HCT116 (cell line): Measurements from ENCODE around the gene CACNA2D3. TPM values are rescaled to one million over a fixed set of nuclear protein-coding genes. Genes with fewer than 3 reads are reported as not detected.

ENCODE experiments used
- ATAC-seq: fragments of 200-7000 bp; cut with Tn5 transposase; 2 replicates; pipeline ENCODE4 v1.9.1; 2020; ENCODE audit warnings: mild to moderate bottlenecking, moderate library complexity
- BruUV-seq: library from RNA; stranded (reverse); fragments of 400-500 nt; replicated peaks from 2 replicates; lab custom pipeline; 2021; lab: Mats Ljungman, UMichigan
- CTCF ChIA-PET: fragments of 300-600 bp; sonication (Branson Sonifier 250); formaldehyde crosslinking; loops from one replicate; lab custom pipeline; 2021; ENCODE audit warnings: antibody characterized with exemption; lab: Charles Lee
- POLR2A ChIA-PET: fragments of 300-600, 350-600 bp; sonication (Branson Sonifier 250); formaldehyde crosslinking; loops from one replicate; lab custom pipeline; 2021; ENCODE audit warnings: antibody characterized with exemption; lab: Charles Lee
- RAD21 ChIA-PET, 2 experiments: fragments of 300-600 bp; sonication (Branson Sonifier 250); formaldehyde crosslinking; loops; one replicate each; lab custom pipeline; 2023; ENCODE audit warnings: low total read pairs in 2 of 2; ENCODE audit not compliant: uncharacterized antibody in 2 of 2, unreplicated experiment in 2 of 2, low non-redundant PET in 1 of 2; lab: Charles Lee
- DNase-seq: peaks from one replicate; pipeline ENCODE4 v3.0.0-alpha.2; 2010; ENCODE audit warnings: low read depth, low spot score
- H2AFZ ChIP-seq: fragments of 200-600 bp; shearing (Covaris generic), sonication (generic); 2 replicates; pipeline ENCODE4 v1.6.1; 2017; ENCODE audit warnings: low read depth, mixed run types, mixed read lengths, antibody characterized with exemption, low read length; ENCODE audit not compliant: poor library complexity, severe bottlenecking
- H3K27ac ChIP-seq: 2 replicates; pipeline ENCODE4 v1.5.1; 2012; ENCODE audit warnings: low read depth, low read length
- H3K27me3 ChIP-seq: fragments of 200-600 bp; sonication (generic); 2 replicates; pipeline ENCODE4 v1.6.1; 2016; ENCODE audit warnings: mixed run types, low read length, mixed read lengths; ENCODE audit not compliant: insufficient read depth
- H3K36me3 ChIP-seq, 2 experiments: fragments of 200-500 bp in 1 of 2; fragments of 200-600 bp in 1 of 2; sonication (Bioruptor generic) in 1 of 2; sonication (generic) in 1 of 2; 2 replicates each; pipeline versions ENCODE4 v1.5.1 to v1.6.1; 2014 to 2016; ENCODE audit warnings: low read length in 2 of 2, inconsistent platforms in 1 of 2, mixed read lengths in 1 of 2, mixed run types in 1 of 2; ENCODE audit not compliant: insufficient read depth in 2 of 2, control insufficient read depth in 1 of 2
- H3K4me1 ChIP-seq, 2 experiments: fragments of 200-600 bp in 1 of 2; sonication (generic) in 1 of 2; 2 replicates each; pipeline versions ENCODE4 v1.5.1 to v1.6.1; 2012 to 2017; ENCODE audit warnings: low read length in 2 of 2, inconsistent platforms in 1 of 2, mild to moderate bottlenecking in 1 of 2, mixed read lengths in 1 of 2, mixed run types in 1 of 2, moderate library complexity in 1 of 2; ENCODE audit not compliant: insufficient read depth in 2 of 2, control insufficient read depth in 1 of 2
- H3K4me2 ChIP-seq: fragments of 200-600 bp; sonication (generic); 2 replicates; pipeline ENCODE4 v1.6.1; 2017; ENCODE audit warnings: mixed run types, low read length, mixed read lengths
- H3K4me3 ChIP-seq, 2 experiments: fragments of 200-600 bp in 1 of 2; sonication (generic) in 1 of 2; replicated peaks in 1 of 2; 2 replicates each; pipeline ENCODE4 v1.5.1; 2011 to 2016; ENCODE audit warnings: low read length in 2 of 2, control low read depth in 1 of 2, low read depth in 1 of 2, mild to moderate bottlenecking in 1 of 2, mixed read lengths in 1 of 2, mixed run types in 1 of 2
- H3K79me2 ChIP-seq: fragments of 200-600 bp; sonication (generic); 2 replicates; pipeline ENCODE4 v1.6.1; 2017; ENCODE audit warnings: mild to moderate bottlenecking, mixed run types, low read length, moderate library complexity, mixed read lengths; ENCODE audit not compliant: insufficient read depth
- H3K9ac ChIP-seq: fragments of 200-600 bp; sonication (generic); 2 replicates; pipeline ENCODE4 v1.6.1; 2016; ENCODE audit warnings: low read length, mixed read lengths
- H3K9me2 ChIP-seq: fragments of 200-600 bp; sonication (generic), shearing (Covaris generic); 2 replicates; pipeline ENCODE4 v1.6.1; 2017; ENCODE audit warnings: mixed run types, mild to moderate bottlenecking, moderate library complexity; ENCODE audit not compliant: insufficient read depth
- H3K9me3 ChIP-seq, 2 experiments: fragments of 200-500 bp in 1 of 2; fragments of 200-600 bp in 1 of 2; sonication (Bioruptor generic) in 1 of 2; sonication (generic) in 1 of 2; 2 replicates each; pipeline ENCODE4 v1.6.1; 2014 to 2017; ENCODE audit warnings: low read length in 2 of 2, mixed read lengths in 2 of 2, inconsistent platforms in 1 of 2, low read depth in 1 of 2, mild to moderate bottlenecking in 1 of 2, mixed run types in 1 of 2, moderate library complexity in 1 of 2; ENCODE audit not compliant: control insufficient read depth in 1 of 2, insufficient read depth in 1 of 2
- H4K20me1 ChIP-seq: fragments of 200-600 bp; sonication (generic), shearing (Covaris generic); 2 replicates; pipeline ENCODE4 v1.6.1; 2017; ENCODE audit warnings: mixed run types, mild to moderate bottlenecking, moderate library complexity; ENCODE audit not compliant: insufficient read depth
- ATF3 ChIP-seq: IDR thresholded peaks from 2 replicates; pipeline ENCODE4 v1.6.1; 2012
- CEBPB ChIP-seq: IDR thresholded peaks from 2 replicates; pipeline ENCODE4 v1.6.1; 2012; ENCODE audit warnings: low read depth
- EGR1 ChIP-seq: IDR thresholded peaks from 2 replicates; pipeline ENCODE4 v1.6.1; 2012; ENCODE audit warnings: low read depth
- EZH2 ChIP-seq: fragments of 200-600 bp; sonication (generic); IDR thresholded peaks from 2 replicates; pipeline ENCODE4 v1.6.1; 2017; ENCODE audit warnings: antibody characterized with exemption, mixed run types
- FOSL1 ChIP-seq: IDR thresholded peaks from 2 replicates; pipeline ENCODE4 v1.6.1; 2012; ENCODE audit warnings: low read depth
- JUND ChIP-seq: IDR thresholded peaks from 2 replicates; pipeline ENCODE4 v1.6.1; 2012
- MAX ChIP-seq: IDR thresholded peaks from 2 replicates; pipeline ENCODE4 v1.6.1; 2012
- POLR2A ChIP-seq: IDR thresholded peaks from 2 replicates; pipeline ENCODE4 v1.7.0; 2011; ENCODE audit warnings: borderline replicate concordance; ENCODE audit not compliant: insufficient read depth, insufficient read length; ENCODE audit errors: extremely low read depth
- POLR2AphosphoS5 ChIP-seq: IDR thresholded peaks from 2 replicates; pipeline ENCODE4 v1.6.1; 2011; ENCODE audit warnings: mild to moderate bottlenecking, low read depth, low read length, moderate library complexity
- RAD21 ChIP-seq: IDR thresholded peaks from 2 replicates; pipeline ENCODE4 v1.6.1; 2012; ENCODE audit warnings: low read depth, mild to moderate bottlenecking
- REST ChIP-seq: IDR thresholded peaks from 2 replicates; pipeline ENCODE4 v1.6.1; 2012; ENCODE audit warnings: low read depth
- SIN3A ChIP-seq: IDR thresholded peaks from 2 replicates; pipeline ENCODE4 v1.6.1; 2012; ENCODE audit warnings: low read depth
- SP1 ChIP-seq: IDR thresholded peaks from 2 replicates; pipeline ENCODE4 v1.6.1; 2012; ENCODE audit warnings: low read depth
- SRF ChIP-seq: IDR thresholded peaks from 2 replicates; pipeline ENCODE4 v1.6.1; 2012; ENCODE audit warnings: low read depth
- TCF7L2 ChIP-seq: IDR thresholded peaks from 2 replicates; pipeline ENCODE4 v1.7.0; 2011; ENCODE audit warnings: borderline replicate concordance, inconsistent platforms; ENCODE audit not compliant: insufficient read depth, insufficient read length; ENCODE audit errors: extremely low read depth
- YY1 ChIP-seq: IDR thresholded peaks from 2 replicates; pipeline ENCODE4 v1.6.1; 2011; ENCODE audit warnings: low read length, low read depth, moderate library complexity, mild to moderate bottlenecking; ENCODE audit not compliant: insufficient replicate concordance; ENCODE audit errors: extremely low read depth
- ZBTB33 ChIP-seq: IDR thresholded peaks from 2 replicates; pipeline ENCODE4 v1.6.1; 2011; ENCODE audit warnings: mild to moderate bottlenecking, low read length, moderate library complexity; ENCODE audit not compliant: insufficient replicate concordance; ENCODE audit errors: extremely low read depth
- ZFX ChIP-seq: fragments of 450-650 bp; IDR thresholded peaks from 2 replicates; pipeline ENCODE4 v1.6.1; 2017
- ZNF274 ChIP-seq: fragments of 200-500 bp; sonication (Bioruptor generic); IDR thresholded peaks from 2 replicates; pipeline ENCODE4 v1.6.1; 2014; ENCODE audit warnings: mild to moderate bottlenecking, low read depth, low read length, inconsistent platforms
- intact Hi-C: fragments of 100-400 bp; cut with micrococcal nuclease; formaldehyde crosslinking; loops from 2 replicates; pipeline ENCODE4 v1.10.0; 2022
- total RNA-seq: library from RNA; stranded (reverse); gene quantifications from one replicate; pipeline ENCODE4 v1.2.1, GENCODE V29; 2021; ENCODE audit not compliant: unreplicated experiment

The CACNA2D3 gene
- total RNA-seq, 1 experiment from 2014 or later: 0.20 TPM

GRCh38 chr3:54476891-54477290, 354.5 kb downstream of the CACNA2D3 start:
- Histone ChIP-seq H3K79me2 (no peaks in the 10 kb centered on the region), H3K4me3 (no peak overlapping the region), H3K36me3 (no peaks in the 10 kb centered on the region), H4K20me1 (no peaks in the 10 kb centered on the region), H3K27ac (no peak overlapping the region), H3K4me1 (no peaks in the 10 kb centered on the region), H3K4me2 (no peak overlapping the region), H3K9ac (no peak overlapping the region), H2AFZ (no peak overlapping the region), H3K27me3 (no peaks in the 10 kb centered on the region), H3K9me2 (no peaks in the 10 kb centered on the region), H3K9me3 (no peaks in the 10 kb centered on the region; a peak in 1 of 4 replicates)
- DNase-seq: no peak
- ATAC-seq: no peak
- CTCF ChIA-PET: no interaction called here
- RAD21 ChIA-PET: no interaction called here
- no TSS peak for BruUV-seq
- intact Hi-C loops: loop anchor here (10.0 kb wide), 1 partner anchor 208 kb away; no protein-coding TSS in a partner anchor
- TF ChIP-seq POLR2AphosphoS5 (no peak), EGR1 (no peak), TCF7L2 (no peak), ZNF274 (no peak), MAX (no peak), JUND (no peak), RAD21 (no peak), FOSL1 (no peak), ZFX (no peak), REST (no peak), SRF (no peak), YY1 (no peak), POLR2A (no peak), SIN3A (no peak), ATF3 (no peak), CEBPB (no peak), ZBTB33 (no peak), EZH2 (no peak), SP1 (no peak)
- POLR2A ChIA-PET: no interaction called here
